ENCODE results near the gene PLCD3.

DNA sequence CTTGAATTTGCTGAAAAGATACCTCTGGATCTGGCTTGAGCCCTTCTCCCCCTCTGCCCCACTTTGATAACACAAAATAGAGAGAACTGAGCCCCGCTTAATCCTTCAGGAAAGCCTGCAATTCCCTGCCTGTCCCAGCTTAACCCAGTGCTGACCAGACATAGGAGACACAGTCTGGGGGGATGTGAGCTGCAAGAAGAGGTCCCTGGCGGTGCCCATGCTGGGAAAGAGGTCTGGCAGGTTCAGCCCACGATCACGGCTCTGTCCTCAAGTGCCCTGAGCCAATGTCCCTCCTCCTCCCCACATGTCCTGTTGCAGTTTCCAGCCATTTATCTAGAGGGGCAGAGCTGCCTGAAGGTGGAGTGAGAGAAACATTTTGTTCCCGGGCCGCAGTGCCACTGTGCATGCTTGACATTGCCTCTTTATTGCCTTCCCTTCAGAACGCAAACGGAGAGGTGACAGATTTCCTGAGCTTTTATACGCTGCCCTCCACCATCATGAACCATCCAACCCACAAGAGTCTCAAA is 29.0 kb downstream of the PLCD3 start:
- TF ChIP-seq, protein P1, sequence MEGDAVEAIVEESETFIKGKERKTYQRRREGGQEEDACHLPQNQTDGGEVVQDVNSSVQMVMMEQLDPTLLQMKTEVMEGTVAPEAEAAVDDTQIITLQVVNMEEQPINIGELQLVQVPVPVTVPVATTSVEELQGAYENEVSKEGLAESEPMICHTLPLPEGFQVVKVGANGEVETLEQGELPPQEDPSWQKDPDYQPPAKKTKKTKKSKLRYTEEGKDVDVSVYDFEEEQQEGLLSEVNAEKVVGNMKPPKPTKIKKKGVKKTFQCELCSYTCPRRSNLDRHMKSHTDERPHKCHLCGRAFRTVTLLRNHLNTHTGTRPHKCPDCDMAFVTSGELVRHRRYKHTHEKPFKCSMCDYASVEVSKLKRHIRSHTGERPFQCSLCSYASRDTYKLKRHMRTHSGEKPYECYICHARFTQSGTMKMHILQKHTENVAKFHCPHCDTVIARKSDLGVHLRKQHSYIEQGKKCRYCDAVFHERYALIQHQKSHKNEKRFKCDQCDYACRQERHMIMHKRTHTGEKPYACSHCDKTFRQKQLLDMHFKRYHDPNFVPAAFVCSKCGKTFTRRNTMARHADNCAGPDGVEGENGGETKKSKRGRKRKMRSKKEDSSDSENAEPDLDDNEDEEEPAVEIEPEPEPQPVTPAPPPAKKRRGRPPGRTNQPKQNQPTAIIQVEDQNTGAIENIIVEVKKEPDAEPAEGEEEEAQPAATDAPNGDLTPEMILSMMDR (conservative IDR thresholded peaks at IDR 0.05; ENCODE audit: low read length) = no peak
- no peak for TF ChIP-seq EZH2phosphoT487 (IDR thresholded peaks at IDR 0.05; ENCODE audit: borderline replicate concordance, low read depth, low read length)
